SK-N-SH (cell line): Measurements from ENCODE around the gene DFFB. TPM values are rescaled to one million over a fixed set of nuclear protein-coding genes. Genes with fewer than 3 reads are reported as not detected.

Experiments used
- CTCF ChIA-PET: fragments of 300-600, 350-600 bp; formaldehyde crosslinking; extraction: SDS; loops from one replicate; lab custom pipeline; 2021; lab: Yijun Ruan, JAX
- POLR2A ChIA-PET: fragments of 350-600 bp; sonication (Branson Sonifier 250); formaldehyde crosslinking; extraction: SDS; loops from one replicate; lab custom pipeline; 2020; ENCODE audit warnings: antibody characterized with exemption, inconsistent platforms; lab: Yijun Ruan, JAX
- DNase-seq: peaks from one replicate; pipeline ENCODE4 v3.0.0; 2012
- H2AFZ ChIP-seq: fragments of 200-600 bp; sonication (generic); 2 replicates; pipeline ENCODE4 v1.8.1; 2016; ENCODE audit warnings: antibody characterized with exemption, mild to moderate bottlenecking, low read depth
- H3F3A ChIP-seq: fragments of 200-600 bp; sonication (generic); replicated peaks from 2 replicates; pipeline ENCODE3; 2016; ENCODE audit warnings: antibody characterized with exemption, mild to moderate bottlenecking; ENCODE audit not compliant: insufficient read depth
- H3K27ac ChIP-seq, 2 experiments: fragments of 200-500 bp in 1 of 2; fragments of 200-600 bp in 1 of 2; sonication (Bioruptor generic) in 1 of 2; sonication (generic), shearing (Covaris generic) in 1 of 2; 2 replicates each; pipeline versions ENCODE4 v1.5.1 to v1.6.1; 2014 to 2016; ENCODE audit warnings: low read depth in 2 of 2, inconsistent platforms in 1 of 2, low read length in 1 of 2, mild to moderate bottlenecking in 1 of 2, mixed read lengths in 1 of 2
- H3K27me3 ChIP-seq: fragments of 200-600 bp; sonication (generic), shearing (Covaris generic); 2 replicates; pipeline ENCODE4 v1.6.1; 2016; ENCODE audit warnings: mixed run types; ENCODE audit not compliant: insufficient read depth
- H3K36me3 ChIP-seq, 2 experiments: fragments of 200-500 bp in 1 of 2; fragments of 200-600 bp in 1 of 2; sonication (Bioruptor generic) in 1 of 2; sonication (generic) in 1 of 2; replicated peaks in 1 of 2; 2 replicates each; pipeline versions ENCODE3 to v1.5.1; 2014 to 2016; ENCODE audit warnings: low read length in 1 of 2, mild to moderate bottlenecking in 1 of 2; ENCODE audit not compliant: insufficient read depth in 2 of 2, control insufficient read depth in 1 of 2
- H3K4me1 ChIP-seq, 2 experiments: fragments of 200-500 bp in 1 of 2; fragments of 200-600 bp in 1 of 2; sonication (Bioruptor generic) in 1 of 2; sonication (generic), shearing (Covaris generic) in 1 of 2; 2 replicates each; pipeline versions ENCODE4 v1.5.1 to v1.6.1; 2014 to 2016; ENCODE audit warnings: low read depth in 1 of 2, low read length in 1 of 2, mixed run types in 1 of 2; ENCODE audit not compliant: insufficient read depth in 2 of 2, control insufficient read depth in 1 of 2
- H3K4me2 ChIP-seq: fragments of 200-600 bp; sonication (generic), shearing (Covaris generic); 2 replicates; pipeline ENCODE4 v1.6.1; 2017; ENCODE audit warnings: mixed run types
- H3K4me3 ChIP-seq, 2 experiments: fragments of 200-500 bp in 1 of 2; fragments of 200-600 bp in 1 of 2; sonication (Bioruptor generic) in 1 of 2; sonication (generic), shearing (Covaris generic) in 1 of 2; 2 replicates each; pipeline versions ENCODE4 v1.5.1 to v1.8.1; 2014 to 2016; ENCODE audit warnings: low read depth in 2 of 2, inconsistent platforms in 1 of 2, low read length in 1 of 2, mild to moderate bottlenecking in 1 of 2, mixed read lengths in 1 of 2, moderate library complexity in 1 of 2
- H3K79me2 ChIP-seq: fragments of 200-600 bp; sonication (generic); 2 replicates; pipeline ENCODE4 v1.8.1; 2017; ENCODE audit warnings: mild to moderate bottlenecking; ENCODE audit not compliant: insufficient read depth
- H3K9ac ChIP-seq: fragments of 200-600 bp; sonication (generic); 2 replicates; pipeline ENCODE4 v1.6.1; 2017; ENCODE audit warnings: mixed run types
- H3K9me2 ChIP-seq: fragments of 200-600 bp; sonication (generic); 2 replicates; pipeline ENCODE4 v1.6.1; 2017; ENCODE audit warnings: mixed run types
- H3K9me3 ChIP-seq: fragments of 200-600 bp; sonication (generic); 2 replicates; pipeline ENCODE4 v1.6.1; 2017; ENCODE audit warnings: mixed run types, mild to moderate bottlenecking, moderate library complexity
- H4K20me1 ChIP-seq: fragments of 200-600 bp; sonication (generic); 2 replicates; pipeline ENCODE4 v1.6.1; 2017; ENCODE audit warnings: mild to moderate bottlenecking, mixed run types; ENCODE audit not compliant: insufficient read depth
- CTCF ChIP-seq: fragments of 200-600 bp; sonication (generic); IDR thresholded peaks from 2 replicates; pipeline ENCODE4 v1.6.1; 2017; ENCODE audit warnings: antibody characterized with exemption, mild to moderate bottlenecking, moderate library complexity
- ELF1 ChIP-seq: IDR thresholded peaks from 2 replicates; pipeline ENCODE4 v1.4.0; 2012
- EP300 ChIP-seq, 2 experiments: IDR thresholded peaks; 2 replicates each; pipeline versions ENCODE4 v1.4.0 to v1.6.1; 2012; ENCODE audit warnings: borderline replicate concordance in 1 of 2, low read depth in 1 of 2, low read length in 1 of 2
- GATA2 ChIP-seq: sonication (generic); formaldehyde crosslinking; IDR thresholded peaks from 2 replicates; pipeline ENCODE4 v1.5.0; 2020; ENCODE audit warnings: mild to moderate bottlenecking, missing genetic modification reagents
- JUND ChIP-seq: IDR thresholded peaks from 2 replicates; pipeline ENCODE4 v1.4.0; 2012
- MAX ChIP-seq: IDR thresholded peaks from 2 replicates; pipeline ENCODE4 v1.4.0; 2012; ENCODE audit warnings: low read depth
- MEF2A ChIP-seq: IDR thresholded peaks from 2 replicates; pipeline ENCODE4 v1.4.0; 2012; ENCODE audit warnings: low read depth, borderline replicate concordance
- NFIC ChIP-seq: IDR thresholded peaks from 2 replicates; pipeline ENCODE4 v1.4.0; 2012; ENCODE audit warnings: borderline replicate concordance
- NRF1 ChIP-seq: IDR thresholded peaks from 2 replicates; pipeline ENCODE4 v1.6.1; 2012; ENCODE audit warnings: low read depth, mild to moderate bottlenecking, low read length
- POLR2AphosphoS5 ChIP-seq: IDR thresholded peaks from 2 replicates; pipeline ENCODE4 v1.6.1; 2012; ENCODE audit warnings: low read depth, low read length
- REST ChIP-seq: IDR thresholded peaks from 2 replicates; pipeline ENCODE4 v1.6.1; 2012; ENCODE audit warnings: mild to moderate bottlenecking, low read depth, low read length, moderate library complexity
- RFX5 ChIP-seq: IDR thresholded peaks from 2 replicates; pipeline ENCODE4 v1.6.1; 2012; ENCODE audit warnings: mild to moderate bottlenecking, improper control_type of control experiment, low read length
- SIN3A ChIP-seq: IDR thresholded peaks from 2 replicates; pipeline ENCODE4 v1.6.1; 2012; ENCODE audit warnings: low read depth, mild to moderate bottlenecking, low read length, moderate library complexity, borderline replicate concordance
- TAF1 ChIP-seq: IDR thresholded peaks from 2 replicates; pipeline ENCODE4 v1.6.1; 2012; ENCODE audit warnings: low read depth, mild to moderate bottlenecking, low read length, moderate library complexity, borderline replicate concordance
- TCF12 ChIP-seq: IDR thresholded peaks from 2 replicates; pipeline ENCODE4 v1.4.0; 2012
- TEAD4 ChIP-seq: IDR thresholded peaks from 2 replicates; pipeline ENCODE4 v1.4.0; 2012; ENCODE audit warnings: mild to moderate bottlenecking, borderline replicate concordance; ENCODE audit not compliant: insufficient read depth
- YY1 ChIP-seq: IDR thresholded peaks from 2 replicates; pipeline ENCODE4 v1.4.0; 2012; ENCODE audit warnings: low read depth, mild to moderate bottlenecking
- ZBTB33 ChIP-seq: IDR thresholded peaks from 2 replicates; pipeline ENCODE4 v1.4.0; 2012; ENCODE audit warnings: low read depth, borderline replicate concordance
- WGBS: methylation state at CpG from one replicate; pipeline ENCODE4 v1.1.6; 2017; ENCODE audit warnings: low lambda C conversion rate; 5-methylcytosine and 5-hydroxymethylcytosine counted together
- polyA plus RNA-seq, 3 experiments: library from polyadenylated mRNA; depleted of rRNA; stranded (reverse); fragments of >200 nt; gene quantifications; 2 replicates each; pipeline ENCODE4 v1.2.3, GENCODE V29; 2012

Gene DFFB
- polyA plus RNA-seq, 1 of the 3 experiments (the other 2 are of a cell fraction) = 8.2 TPM

GRCh38 chr1:3914331-3914851 is 57.1 kb downstream of the DFFB start:
- Histone ChIP-seq H3K9me2 (no peaks in the 10 kb centered on the region), H2AFZ (no peak overlapping the region), H3K27me3 (no peaks in the 10 kb centered on the region), H3K4me1 (no peaks in the 10 kb centered on the region; a peak in 1 of 4 replicates), H3K27ac (no peak overlapping the region), H3K4me3 (no peak overlapping the region), H3K79me2 (no peaks in the 10 kb centered on the region), H3K9me3 (no peaks in the 10 kb centered on the region), H4K20me1 (no peaks in the 10 kb centered on the region), H3F3A (no peaks in the 10 kb centered on the region), H3K36me3 (no peaks in the 10 kb centered on the region), H3K4me2 (no peak overlapping the region), H3K9ac (no peak overlapping the region)
- ChIA-PET POLR2A (no interaction called here), CTCF (no interaction called here)
- TF ChIP-seq ELF1 (no peak), CTCF (no peak), EP300 (IDR thresholded peaks at IDR 0.05; ENCODE audit: borderline replicate concordance in 1 of 2, low read depth in 1 of 2, low read length in 1 of 2) (no peak), YY1 (no peak), JUND (no peak), SIN3A (no peak), TEAD4 (no peak), MAX (no peak), RFX5 (no peak), NFIC (no peak), REST (no peak), NRF1 (no peak), TCF12 (no peak), GATA2 (CRISPR knock-in tag) (no peak), TAF1 (no peak), ZBTB33 (no peak), POLR2AphosphoS5 (no peak), MEF2A (no peak)
- 73% methylated on average over 4 of the region's 21 CpGs for WGBS
- no peak for DNase-seq
